Measurements from ENCODE around the gene LITAF.

DNA sequence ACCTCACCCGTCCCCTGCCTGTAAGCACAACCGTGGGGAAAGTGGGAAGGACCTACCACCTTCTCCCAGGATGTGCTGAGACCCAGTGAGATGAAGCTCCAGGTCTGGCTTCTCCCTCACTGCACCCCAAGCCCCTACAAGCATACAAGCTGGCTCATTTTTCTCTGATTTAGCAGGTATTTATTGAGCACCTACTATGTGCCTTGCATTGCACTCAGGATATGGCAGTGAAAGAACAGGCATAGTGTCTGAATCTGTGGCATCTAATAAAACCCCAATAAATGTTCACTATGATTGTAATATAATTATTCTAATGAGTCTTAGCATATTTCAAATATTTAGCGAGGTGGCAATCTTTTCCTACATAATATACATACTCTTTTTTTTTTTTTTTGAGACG lies 84.5 kb downstream of the LITAF start:
- TF ChIP-seq, protein P1, sequence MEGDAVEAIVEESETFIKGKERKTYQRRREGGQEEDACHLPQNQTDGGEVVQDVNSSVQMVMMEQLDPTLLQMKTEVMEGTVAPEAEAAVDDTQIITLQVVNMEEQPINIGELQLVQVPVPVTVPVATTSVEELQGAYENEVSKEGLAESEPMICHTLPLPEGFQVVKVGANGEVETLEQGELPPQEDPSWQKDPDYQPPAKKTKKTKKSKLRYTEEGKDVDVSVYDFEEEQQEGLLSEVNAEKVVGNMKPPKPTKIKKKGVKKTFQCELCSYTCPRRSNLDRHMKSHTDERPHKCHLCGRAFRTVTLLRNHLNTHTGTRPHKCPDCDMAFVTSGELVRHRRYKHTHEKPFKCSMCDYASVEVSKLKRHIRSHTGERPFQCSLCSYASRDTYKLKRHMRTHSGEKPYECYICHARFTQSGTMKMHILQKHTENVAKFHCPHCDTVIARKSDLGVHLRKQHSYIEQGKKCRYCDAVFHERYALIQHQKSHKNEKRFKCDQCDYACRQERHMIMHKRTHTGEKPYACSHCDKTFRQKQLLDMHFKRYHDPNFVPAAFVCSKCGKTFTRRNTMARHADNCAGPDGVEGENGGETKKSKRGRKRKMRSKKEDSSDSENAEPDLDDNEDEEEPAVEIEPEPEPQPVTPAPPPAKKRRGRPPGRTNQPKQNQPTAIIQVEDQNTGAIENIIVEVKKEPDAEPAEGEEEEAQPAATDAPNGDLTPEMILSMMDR (IDR thresholded peaks at IDR 0.05; ENCODE audit: borderline replicate concordance, extremely low read depth, low read length, poor library complexity, severe bottlenecking), result no peak
- no peak for TF ChIP-seq EZH2 (IDR thresholded peaks at IDR 0.05; ENCODE audit: borderline replicate concordance, low read depth, low read length, severe bottlenecking)

Measured in DND-41 (cell line).